Left lung (tissue), 10 donors: ENCODE results near the gene MSTN. TPM values are rescaled to one million over a fixed set of nuclear protein-coding genes. Genes with fewer than 3 reads are reported as not detected.

Source experiments
- ATAC-seq: fragments of 200-7000 bp; cut with Tn5 transposase; one replicate; pipeline ENCODE4 v1.9.1; 2020; ENCODE audit warnings: moderate library complexity
- DNase-seq, 4 donors: peaks; one replicate each; pipeline ENCODE4 v3.0.0-alpha.2; 2013 to 2020
- H3K27ac ChIP-seq, 2 donors: fragments of 200-600 bp; sonication (generic) in 1 of 2; one replicate each; pipeline versions ENCODE4 v1.5.0 to v1.8.0; 2020 to 2021
- H3K27me3 ChIP-seq, 2 donors: fragments of 200-600 bp; sonication (generic) in 1 of 2; one replicate each; pipeline versions ENCODE4 v1.5.0 to v1.8.0; 2020 to 2021
- H3K36me3 ChIP-seq, 2 donors: fragments of 200-600 bp; sonication (generic) in 1 of 2; one replicate each; pipeline versions ENCODE4 v1.5.0 to v1.8.0; 2020 to 2021
- H3K4me1 ChIP-seq, 2 donors: fragments of 200-600 bp; one replicate each; pipeline ENCODE4 v1.8.0; 2021
- H3K4me3 ChIP-seq, 2 donors: fragments of 200-600 bp; sonication (generic) in 1 of 2; one replicate each; pipeline versions ENCODE4 v1.5.0 to v1.8.0; 2020 to 2021; ENCODE audit warnings: mild to moderate bottlenecking in 1 of 2
- H3K9me3 ChIP-seq, 2 donors: fragments of 200-600 bp; sonication (generic) in 1 of 2; one replicate each; pipeline versions ENCODE4 v1.5.0 to v1.8.0; 2020 to 2021
- CTCF ChIP-seq, 2 donors: fragments of 200-600 bp; sonication (generic) in 1 of 2; IDR thresholded peaks; one replicate each; pipeline versions ENCODE4 v1.5.0 to v1.8.0; 2021; ENCODE audit warnings: antibody characterized with exemption in 2 of 2
- intact Hi-C, 2 donors: fragments of 100-400 bp; cut with DNase I; formaldehyde crosslinking; loops; one replicate each; pipeline versions ENCODE4 v1.11.2 to v1.14.2; 2022
- polyA plus RNA-seq, 6 donors: library from polyadenylated mRNA; unstranded; fragments of 120-200 nt; gene quantifications; one replicate each; pipeline ENCODE4 v1.2.1, GENCODE V29; 2013; ENCODE audit not compliant: insufficient read length in 6 of 6
- total RNA-seq, 2 donors: library from RNA; stranded (reverse); fragmentation: NEBNext Ultra II Directional; extraction: Animal tissue kit (Norgen Biotek cat#: 25700); gene quantifications; one replicate each; pipeline ENCODE4 v1.2.1, GENCODE V29; 2021
- donor health status: DM: no; HTN: yes; CAD: no.
- donor health status: DM: no; HTN: no; CAD: no.

The MSTN gene
- total and polyA plus RNA-seq, 8 donors: 0.12 to 1.4 (median 1.2) TPM; not detected in 1

DNA sequence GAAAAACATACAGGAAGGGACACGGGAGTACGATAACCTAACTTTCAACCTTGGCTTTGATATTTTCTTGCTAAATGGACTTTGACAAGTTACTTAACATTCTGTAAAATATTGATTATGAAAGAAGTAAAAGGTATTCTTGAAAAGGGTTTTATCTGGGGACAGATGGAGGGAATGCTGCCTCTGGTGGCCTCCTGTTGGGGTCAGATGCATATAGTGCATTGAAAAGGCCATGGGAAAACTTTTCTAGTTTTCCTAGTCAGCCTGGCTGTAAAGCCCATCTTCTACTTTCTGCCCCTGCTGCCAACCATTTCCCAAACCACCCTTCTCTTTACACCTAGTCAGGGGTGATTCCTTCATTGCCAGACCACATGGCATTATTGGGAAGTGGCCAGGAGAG is 22.2 kb upstream of the MSTN start:
- H3K36me3 ChIP-seq: no peaks in the 10 kb centered on the region
- intact Hi-C loops: loop anchor here in 1 of 2 donors (10.0 kb wide), 1 partner anchor 190 kb away; no protein-coding TSS in a partner anchor

GRCh38 chr2:190082118-190082517 is 19.6 kb upstream of the MSTN start:
- H3K4me3 ChIP-seq: no peak overlapping the region
- no peak overlapping the region for H3K27ac ChIP-seq
- no peaks in the 10 kb centered on the region for H3K4me1 ChIP-seq
- no peak for DNase-seq
- intact Hi-C loops: loop anchor here in 1 of 2 donors (10.0 kb wide), 1 partner anchor 193 kb away; no protein-coding TSS in a partner anchor
- TF ChIP-seq CTCF (IDR thresholded peaks at IDR 0.05): no peak
- no peaks in the 10 kb centered on the region for H3K27me3 ChIP-seq
- H3K9me3 ChIP-seq: no peaks in the 10 kb centered on the region
- H3K36me3 ChIP-seq: no peaks in the 10 kb centered on the region
- ATAC-seq: no peak

More for the DNA sequence above, 22.2 kb upstream of the MSTN start:
- no peaks in the 10 kb centered on the region for H3K4me1 ChIP-seq
- no peak for DNase-seq
- H3K27me3 ChIP-seq: no peaks in the 10 kb centered on the region
- H3K27ac ChIP-seq: no peak overlapping the region
- H3K9me3 ChIP-seq: no peaks in the 10 kb centered on the region
- no peak for ATAC-seq
- H3K4me3 ChIP-seq: no peak overlapping the region
- TF ChIP-seq CTCF (IDR thresholded peaks at IDR 0.05): no peak

DNA sequence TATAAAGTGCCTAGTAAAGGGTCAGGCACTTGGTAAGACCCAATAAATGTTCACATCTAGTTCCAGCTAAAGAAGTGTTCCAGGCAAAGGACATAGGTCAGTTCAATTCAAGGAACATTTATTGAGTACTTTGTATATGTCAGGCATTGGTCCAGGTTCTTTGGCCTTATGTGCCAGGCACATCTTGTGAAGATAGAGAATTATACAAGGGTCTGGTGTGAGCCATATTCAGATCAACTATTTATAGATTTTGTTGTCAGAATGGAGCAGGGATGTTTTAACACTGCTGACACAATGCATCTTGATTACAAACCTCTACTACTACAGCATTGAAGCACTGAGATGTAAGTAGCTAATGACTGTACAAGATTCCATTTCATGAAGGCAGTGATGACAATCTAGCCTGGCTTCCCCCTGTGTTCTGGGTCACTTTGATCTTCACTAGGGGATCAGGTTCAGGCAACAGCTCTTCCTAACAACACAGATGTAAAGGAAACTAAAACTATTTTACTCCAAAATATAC is 18.1 kb upstream of the MSTN start:
- DNase-seq: no peak
- Histone ChIP-seq H3K4me3 (no peak overlapping the region), H3K27ac (no peak overlapping the region), H3K36me3 (no peaks in the 10 kb centered on the region), H3K9me3 (peaks cover 0 to 8% of the 10 kb centered on the region in 2 donors), H3K4me1 (no peaks in the 10 kb centered on the region), H3K27me3 (no peaks in the 10 kb centered on the region)
- intact Hi-C loops: loop anchor here in 1 of 2 donors (10.0 kb wide), 1 partner anchor 194 kb away; no protein-coding TSS in a partner anchor
- no peak for TF ChIP-seq CTCF (IDR thresholded peaks at IDR 0.05)
- no peak for ATAC-seq

DNA sequence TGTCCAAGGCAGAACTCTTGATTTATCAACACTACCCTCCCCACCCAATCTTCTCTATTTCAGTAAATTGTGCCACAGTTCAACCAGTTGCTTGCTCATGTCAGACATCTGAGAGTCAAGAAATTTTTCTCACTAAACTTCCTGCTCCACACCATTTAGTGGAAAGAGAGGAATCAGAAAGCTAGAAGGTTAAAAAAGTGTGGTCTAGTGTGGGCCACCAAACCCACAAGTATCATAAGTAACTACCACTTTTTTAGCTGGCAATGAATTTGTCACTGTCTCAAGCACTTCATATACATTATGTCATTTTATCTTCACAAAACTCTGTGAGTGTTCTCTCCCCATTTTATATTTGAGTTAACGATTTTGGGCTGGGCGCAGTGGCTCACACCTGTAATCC is 16.6 kb upstream of the MSTN start:
- intact Hi-C loops: no loop called here
- H3K27ac ChIP-seq: no peak overlapping the region
- TF ChIP-seq CTCF (IDR thresholded peaks at IDR 0.05): no peak
- no peaks in the 10 kb centered on the region for H3K4me1 ChIP-seq
- H3K27me3 ChIP-seq: no peaks in the 10 kb centered on the region
- peaks cover 0 to 8% of the 10 kb centered on the region in 2 donors for H3K9me3 ChIP-seq
- no peak overlapping the region for H3K4me3 ChIP-seq
- DNase-seq: no peak
- ATAC-seq: no peak
- H3K36me3 ChIP-seq: no peaks in the 10 kb centered on the region

DNA sequence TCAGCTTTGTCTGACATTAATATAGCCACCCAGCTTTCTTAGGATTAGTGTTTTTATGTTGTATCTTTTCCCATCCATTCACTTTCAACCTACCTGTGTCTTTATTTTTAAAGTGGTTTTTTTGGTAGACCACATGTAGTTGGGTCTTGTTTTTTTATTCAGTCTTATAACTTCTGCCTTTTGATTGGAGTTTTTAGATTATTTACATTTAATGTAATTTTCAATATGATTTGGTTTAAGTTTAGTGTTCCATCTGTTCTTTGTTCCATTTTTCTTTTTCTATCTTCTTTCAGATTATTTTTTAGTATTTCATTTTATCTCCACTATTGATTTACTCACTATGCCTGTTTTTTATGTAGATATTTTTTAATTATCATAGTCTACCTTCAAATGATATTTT is 13.1 kb upstream of the MSTN start:
- H3K4me3 ChIP-seq: no peak overlapping the region
- H3K4me1 ChIP-seq: no peaks in the 10 kb centered on the region
- no peak for TF ChIP-seq CTCF (IDR thresholded peaks at IDR 0.05)
- DNase-seq: no peak
- no peaks in the 10 kb centered on the region for H3K27me3 ChIP-seq
- intact Hi-C loops: no loop called here
- no peak for ATAC-seq
- H3K36me3 ChIP-seq: no peaks in the 10 kb centered on the region
- H3K9me3 ChIP-seq: peaks cover 0 to 8% of the 10 kb centered on the region in 2 donors
- no peak overlapping the region for H3K27ac ChIP-seq
